ENCODE measurements around the gene RAB4A.

Gene RAB4A

GRCh38 chr1:229231754-229232119 lies 39.2 kb upstream of the RAB4A start:
- Histone ChIP-seq H3K4me1 (ENCODE audit: low read length) (no peaks in the 10 kb centered on the region), H3K9ac (ENCODE audit: low read length) (no peak overlapping the region)

GRCh38 chr1:229234870-229235472 lies 35.9 kb upstream of the RAB4A start:
- no peaks in the 10 kb centered on the region for H3K9me3 ChIP-seq (replicated peaks; ENCODE audit: insufficient read depth, low read length)
- H3K9me2 ChIP-seq (replicated peaks; ENCODE audit: insufficient read depth, low read length) = no peaks in the 10 kb centered on the region
- H4K20me1 ChIP-seq (ENCODE audit: insufficient read depth, low read length) = no peaks in the 10 kb centered on the region
- no peak overlapping the region for H3K4me3 ChIP-seq (ENCODE audit: low read length)
- H3K27ac ChIP-seq (ENCODE audit: low read length) = no peak overlapping the region
- H3K4me2 ChIP-seq (ENCODE audit: low read depth, low read length) = no peak overlapping the region
- H3K27me3 ChIP-seq (replicated peaks; ENCODE audit: insufficient read depth, low read length) = no peaks in the 10 kb centered on the region
- H3K4me1 ChIP-seq (ENCODE audit: low read length) = no peaks in the 10 kb centered on the region
- no peaks in the 10 kb centered on the region for H3K79me2 ChIP-seq (ENCODE audit: low read length)
- H3F3A ChIP-seq (ENCODE audit: insufficient read depth, low read length) = no peaks in the 10 kb centered on the region
- H3K36me3 ChIP-seq (replicated peaks; ENCODE audit: insufficient read depth, low read length) = no peaks in the 10 kb centered on the region
- TF ChIP-seq EZH2phosphoT487 (IDR thresholded peaks at IDR 0.05; ENCODE audit: low read length) = no peak
- no peak for TF ChIP-seq EZH2 (optimal IDR thresholded peaks at IDR 0.05; ENCODE audit: low read depth, low read length)
- no peak for TF ChIP-seq CTCF (IDR thresholded peaks at IDR 0.05; ENCODE audit: low read length)
- H3K9ac ChIP-seq (ENCODE audit: low read length) = no peak overlapping the region
- no peak overlapping the region for H2AFZ ChIP-seq (ENCODE audit: low read length)
- no peak for DNase-seq

More at GRCh38 chr1:229231754-229232119, 39.2 kb upstream of the RAB4A start:
- H3F3A ChIP-seq (ENCODE audit: insufficient read depth, low read length) = no peaks in the 10 kb centered on the region
- TF ChIP-seq EZH2phosphoT487 (IDR thresholded peaks at IDR 0.05; ENCODE audit: low read length) (no peak), EZH2 (optimal IDR thresholded peaks at IDR 0.05; ENCODE audit: low read depth, low read length) (no peak), CTCF (IDR thresholded peaks at IDR 0.05; ENCODE audit: low read length) (peak; percentile 9; the same call in 1 of the 2 replicates)
- no peaks in the 10 kb centered on the region for H3K9me2 ChIP-seq (replicated peaks; ENCODE audit: insufficient read depth, low read length)
- no peak for DNase-seq
- H3K27ac ChIP-seq (ENCODE audit: low read length) = no peak overlapping the region
- H3K9me3 ChIP-seq (replicated peaks; ENCODE audit: insufficient read depth, low read length) = no peaks in the 10 kb centered on the region
- H3K27me3 ChIP-seq (replicated peaks; ENCODE audit: insufficient read depth, low read length) = no peaks in the 10 kb centered on the region
- H2AFZ ChIP-seq (ENCODE audit: low read length) = no peak overlapping the region
- H3K4me3 ChIP-seq (ENCODE audit: low read length) = no peak overlapping the region
- no peaks in the 10 kb centered on the region for H3K79me2 ChIP-seq (ENCODE audit: low read length)
- no peaks in the 10 kb centered on the region for H4K20me1 ChIP-seq (ENCODE audit: insufficient read depth, low read length)
- H3K36me3 ChIP-seq (replicated peaks; ENCODE audit: insufficient read depth, low read length) = no peaks in the 10 kb centered on the region
- no peak overlapping the region for H3K4me2 ChIP-seq (ENCODE audit: low read depth, low read length)

- Histone ChIP-seq H3K36me3 (replicated peaks; ENCODE audit: insufficient read depth, low read length) (no peaks in the 10 kb centered on the region), H3K4me3 (ENCODE audit: low read length) (no peak overlapping the region), H3K4me2 (ENCODE audit: low read depth, low read length) (no peak overlapping the region), H3K9ac (ENCODE audit: low read length) (no peak overlapping the region), H3K4me1 (ENCODE audit: low read length) (no peaks in the 10 kb centered on the region), H3K27me3 (replicated peaks; ENCODE audit: insufficient read depth, low read length) (no peaks in the 10 kb centered on the region), H3K27ac (ENCODE audit: low read length) (no peak overlapping the region), H3K9me2 (replicated peaks; ENCODE audit: insufficient read depth, low read length) (no peaks in the 10 kb centered on the region), H3K79me2 (ENCODE audit: low read length) (no peaks in the 10 kb centered on the region), H2AFZ (ENCODE audit: low read length) (no peak overlapping the region), H4K20me1 (ENCODE audit: insufficient read depth, low read length) (no peaks in the 10 kb centered on the region), H3K9me3 (replicated peaks; ENCODE audit: insufficient read depth, low read length) (no peaks in the 10 kb centered on the region), H3F3A (ENCODE audit: insufficient read depth, low read length) (no peaks in the 10 kb centered on the region)
- DNase-seq = no peak
- no peak for TF ChIP-seq EZH2phosphoT487 (IDR thresholded peaks at IDR 0.05; ENCODE audit: low read length)
- TF ChIP-seq CTCF (IDR thresholded peaks at IDR 0.05; ENCODE audit: low read length) = no peak
- no peak for TF ChIP-seq EZH2 (optimal IDR thresholded peaks at IDR 0.05; ENCODE audit: low read depth, low read length)
Observed at GRCh38 chr1:229237320-229237719, 33.6 kb upstream of the RAB4A start.

Measured in MM.1S (cell line).